Germinal center (tissue), 1 donor: ENCODE data around the gene PIGT.

Experiments used
- DNase-seq: peaks from one replicate; pipeline ENCODE4 v3.0.0; 2012; ENCODE audit warnings: mixed read lengths, low spot score

PIGT gene

DNA sequence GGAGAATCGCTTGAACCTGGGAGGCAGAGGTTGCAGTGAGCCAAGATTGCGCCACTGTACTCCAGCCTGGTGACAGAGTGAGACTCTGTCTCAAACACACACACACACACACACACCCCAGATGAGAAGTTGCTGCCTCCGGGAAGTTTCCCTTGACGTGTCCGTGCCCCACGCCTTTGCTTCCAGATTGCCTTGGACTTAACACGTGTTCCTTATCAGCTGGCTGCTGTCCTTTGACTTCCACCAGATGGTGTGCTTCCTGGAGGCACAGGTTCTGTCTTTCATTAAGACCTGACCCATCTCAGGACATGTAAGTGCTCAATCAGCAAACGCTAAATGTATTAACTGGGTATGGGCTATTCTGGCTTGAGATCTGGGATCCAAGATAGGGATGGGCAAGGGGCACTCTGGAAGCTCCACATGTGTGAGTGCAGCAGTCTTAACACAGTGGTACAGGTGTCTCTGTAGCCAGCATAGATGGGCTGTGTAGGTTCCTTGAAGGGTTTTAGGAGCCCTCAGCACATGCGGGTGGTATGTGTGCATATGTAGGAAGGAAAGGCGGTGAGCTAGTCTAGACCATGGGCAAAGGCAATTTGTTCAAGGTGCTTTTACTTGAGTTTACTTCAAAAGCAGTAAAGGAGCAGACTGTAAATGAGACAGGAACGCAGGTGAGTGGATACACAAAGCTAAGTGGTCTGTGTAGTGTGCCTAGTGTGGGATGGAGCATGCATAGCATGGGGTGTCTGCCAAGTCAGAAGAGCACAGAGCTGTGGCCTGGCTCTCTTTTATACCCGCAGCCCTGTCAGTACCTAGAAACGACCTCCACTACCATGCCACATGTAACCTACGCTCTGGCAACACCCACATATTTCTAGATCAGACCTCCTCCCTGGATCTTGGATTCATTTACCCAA lies 11.6 kb downstream of the PIGT start:
- no peak for DNase-seq

DNA sequence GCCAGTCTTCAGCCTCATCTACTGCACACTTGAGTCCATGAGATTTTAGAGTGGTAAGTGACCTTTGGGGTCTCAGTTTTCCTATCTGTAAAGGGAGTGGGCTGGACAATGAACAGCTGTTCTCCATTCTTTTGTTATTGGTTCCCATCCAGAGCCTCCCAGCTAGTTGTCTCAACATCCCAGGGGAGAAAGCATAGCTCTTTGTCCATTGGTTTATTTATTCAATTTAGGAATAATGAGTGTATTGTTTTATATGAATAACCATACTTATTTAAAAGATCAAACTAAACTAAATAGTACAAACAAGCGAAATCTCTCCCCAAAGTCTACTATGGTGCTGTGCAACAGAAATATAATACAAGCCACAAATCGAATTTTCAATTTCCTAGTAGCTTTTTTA lies 13.7 kb downstream of the PIGT start:
- no peak for DNase-seq

DNA sequence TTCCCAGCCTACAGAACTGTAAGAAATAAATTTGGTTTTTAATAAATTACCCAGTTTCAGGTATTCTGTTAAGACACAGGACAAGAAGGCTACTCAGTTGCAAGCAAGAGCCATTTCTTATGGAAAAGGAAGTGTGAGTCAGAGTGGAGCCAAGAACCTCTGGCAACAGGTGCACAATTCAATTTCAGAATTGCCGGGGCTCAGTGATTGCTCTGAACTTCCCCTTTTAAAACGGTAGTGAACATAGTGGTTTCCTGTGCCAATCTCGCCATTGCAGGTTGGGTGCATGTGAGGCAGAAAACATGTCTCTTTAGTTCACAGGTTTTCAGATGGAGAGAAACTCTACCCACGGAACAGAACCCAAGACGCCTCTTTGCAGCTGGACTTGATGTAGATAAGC lies 16.4 kb downstream of the PIGT start:
- DNase-seq = peak; percentile 67

DNA sequence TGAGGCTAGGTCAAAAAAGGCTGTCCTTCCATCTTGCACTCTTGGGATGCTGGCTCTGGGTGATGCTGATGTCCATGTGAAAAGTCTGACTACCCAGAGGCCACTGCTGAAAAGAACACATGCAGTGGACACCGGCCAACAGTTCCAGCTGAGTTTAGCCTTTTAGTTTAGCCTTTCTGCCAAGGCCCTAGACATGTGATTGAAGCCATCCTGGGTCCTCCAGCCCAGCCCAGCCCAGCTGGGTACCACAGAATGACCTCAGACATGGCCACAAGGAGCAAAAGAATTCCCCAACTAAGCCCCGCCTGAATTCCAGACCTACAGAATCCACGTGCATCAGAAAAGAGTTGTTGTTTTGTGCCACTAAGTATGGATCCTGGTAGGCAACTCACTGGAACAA lies 17.4 kb downstream of the PIGT start:
- DNase-seq = no peak

DNA sequence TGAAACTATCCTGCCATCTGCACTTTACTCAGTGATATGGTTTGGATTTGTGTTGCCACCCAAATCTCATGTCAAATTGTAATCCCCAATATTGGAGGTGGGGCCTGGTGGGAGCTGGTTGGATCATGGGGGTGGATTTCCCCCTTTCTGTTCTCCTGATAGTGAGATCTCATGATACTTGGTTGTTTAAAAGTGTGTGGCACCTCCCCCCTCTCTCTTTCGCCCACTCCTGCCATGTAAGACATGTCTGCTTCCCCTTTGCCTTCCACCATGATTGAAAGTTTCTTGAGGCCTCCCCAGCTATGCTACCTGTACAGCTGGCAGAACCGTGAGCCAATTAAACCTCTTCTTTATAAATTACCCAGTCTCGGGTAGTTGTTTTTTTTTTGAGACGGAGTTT lies 18.0 kb downstream of the PIGT start:
- DNase-seq = no peak

DNA sequence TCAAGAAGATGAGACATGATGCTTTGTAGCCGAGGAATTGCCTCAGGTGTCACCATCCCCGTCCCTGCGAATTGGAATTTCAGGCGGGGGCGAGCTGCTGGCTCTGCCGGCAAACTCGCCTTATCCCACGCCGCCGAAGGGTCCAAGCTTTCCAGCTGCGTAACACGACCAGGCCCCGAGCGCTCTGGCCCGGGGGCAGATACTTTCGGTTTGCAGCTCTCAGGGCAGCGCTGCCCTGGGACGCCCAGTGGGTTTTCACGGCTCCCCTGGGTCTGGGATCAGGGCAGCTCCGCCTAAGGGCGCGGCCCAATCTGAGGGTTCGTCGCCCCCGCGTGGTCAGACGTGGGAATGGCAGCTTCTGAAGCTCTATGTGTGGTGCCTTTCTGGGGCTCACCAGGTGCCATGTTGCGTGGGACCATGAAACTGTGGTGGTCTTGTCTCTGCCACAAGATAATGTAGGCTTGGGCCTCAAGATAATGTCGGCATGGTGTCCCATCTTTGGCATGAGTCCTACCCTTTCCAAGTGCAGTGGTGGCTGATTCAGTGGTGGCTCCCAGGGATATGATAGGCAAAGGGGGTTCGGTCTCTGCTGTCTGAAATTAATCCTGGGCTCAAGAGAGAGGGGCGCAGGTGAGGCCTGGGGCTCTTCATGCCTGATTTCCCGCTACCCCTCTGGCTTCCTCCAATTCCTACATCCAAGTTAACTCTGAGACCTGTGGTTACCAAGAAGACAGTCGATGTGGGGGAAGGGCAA lies 21.0 kb downstream of the PIGT start:
- DNase-seq = peak; percentile 88

DNA sequence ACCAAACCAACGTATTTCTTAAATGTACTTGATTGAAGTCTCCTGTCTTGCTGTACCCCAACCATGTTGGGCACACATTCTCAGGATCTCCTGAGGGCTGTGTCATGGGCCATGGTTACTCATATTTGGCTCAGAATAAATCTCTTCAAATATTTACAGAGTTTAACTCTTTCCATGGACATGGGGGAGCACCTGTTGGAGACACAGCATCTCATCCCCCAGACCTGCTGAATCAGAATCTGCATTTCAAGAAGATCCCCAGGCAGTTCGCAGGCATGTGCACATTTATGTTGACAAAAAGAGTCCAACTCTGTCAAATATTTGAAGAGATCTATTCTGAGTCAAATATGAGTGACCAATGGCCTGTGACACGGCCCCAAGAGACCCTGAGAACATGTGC lies 24.5 kb downstream of the PIGT start:
- DNase-seq = no peak

DNA sequence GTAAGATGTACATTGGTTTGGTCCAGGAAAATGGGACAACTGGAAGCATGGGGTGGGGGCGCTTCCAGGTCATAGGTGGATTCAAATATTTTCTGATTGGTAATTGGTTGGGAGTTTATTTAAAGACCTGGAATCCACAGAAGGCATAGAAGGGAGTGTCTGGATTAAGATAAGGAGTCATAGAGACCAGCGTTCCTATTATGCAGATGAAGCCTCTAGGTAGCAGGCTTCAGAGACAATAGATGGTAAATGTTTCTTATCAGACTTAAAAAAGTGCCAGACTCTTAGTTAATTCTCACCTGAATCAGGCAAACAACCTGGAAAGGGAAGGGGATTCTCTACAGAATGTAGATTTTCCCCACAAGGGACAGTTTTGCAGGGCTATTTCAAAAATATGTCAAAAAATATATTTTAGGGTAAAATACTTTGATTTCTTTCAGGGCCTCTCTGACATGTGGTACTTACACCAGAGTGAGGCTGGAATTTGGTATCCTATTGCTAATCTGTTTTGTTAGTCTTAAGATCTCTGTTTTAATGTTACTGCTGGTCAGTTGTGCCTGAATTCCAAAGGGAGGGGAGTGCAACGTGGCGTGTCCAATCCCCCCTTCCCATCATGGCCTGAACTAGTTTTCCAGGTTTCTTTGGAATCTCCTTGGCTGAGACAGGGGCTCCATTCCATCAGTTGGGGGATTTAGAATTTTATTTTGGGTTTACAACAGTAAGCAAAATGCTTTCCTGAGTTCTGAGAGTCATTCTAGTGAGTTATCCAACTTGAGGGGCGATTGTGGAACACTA lies 25.1 kb downstream of the PIGT start:
- DNase-seq = no peak

DNA sequence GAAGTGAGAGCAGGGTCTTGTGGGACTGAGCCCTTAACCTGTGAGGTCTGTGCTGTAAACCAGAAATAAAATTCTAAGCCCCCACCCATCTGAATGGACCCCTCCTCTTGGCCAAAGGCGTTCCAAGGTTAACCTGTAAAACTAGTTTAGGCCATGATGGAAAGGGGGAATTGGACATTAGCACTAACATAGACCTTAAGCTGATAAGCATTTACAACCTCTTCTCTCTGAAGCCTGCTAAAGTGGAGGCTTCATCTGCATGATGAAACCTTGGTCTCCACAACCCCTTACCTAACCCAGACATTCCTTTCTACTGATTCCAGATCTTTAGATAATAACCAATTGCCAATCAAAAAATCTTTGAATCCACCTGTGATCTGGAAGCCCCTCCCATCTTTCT lies 25.8 kb downstream of the PIGT start:
- no peak for DNase-seq

DNA sequence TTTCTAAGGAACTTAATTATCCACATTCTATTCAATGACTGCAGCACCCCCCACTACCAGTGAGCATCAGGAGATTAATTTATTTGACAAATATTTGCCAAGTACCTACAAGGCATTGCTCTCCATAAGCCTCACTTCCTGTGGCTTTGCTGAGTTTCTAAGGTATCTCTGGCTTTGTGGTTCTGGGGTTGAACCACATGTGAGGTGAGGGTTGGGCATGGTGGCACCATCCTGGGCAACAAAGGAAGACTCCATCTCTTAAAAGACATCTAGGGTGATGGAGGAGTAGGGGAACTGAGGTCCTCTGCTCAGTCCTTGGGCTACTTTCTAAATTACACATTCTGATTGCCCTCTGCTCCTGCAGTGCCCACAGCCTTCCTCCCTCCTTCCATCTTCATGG lies 28.1 kb downstream of the PIGT start:
- no peak for DNase-seq

DNA sequence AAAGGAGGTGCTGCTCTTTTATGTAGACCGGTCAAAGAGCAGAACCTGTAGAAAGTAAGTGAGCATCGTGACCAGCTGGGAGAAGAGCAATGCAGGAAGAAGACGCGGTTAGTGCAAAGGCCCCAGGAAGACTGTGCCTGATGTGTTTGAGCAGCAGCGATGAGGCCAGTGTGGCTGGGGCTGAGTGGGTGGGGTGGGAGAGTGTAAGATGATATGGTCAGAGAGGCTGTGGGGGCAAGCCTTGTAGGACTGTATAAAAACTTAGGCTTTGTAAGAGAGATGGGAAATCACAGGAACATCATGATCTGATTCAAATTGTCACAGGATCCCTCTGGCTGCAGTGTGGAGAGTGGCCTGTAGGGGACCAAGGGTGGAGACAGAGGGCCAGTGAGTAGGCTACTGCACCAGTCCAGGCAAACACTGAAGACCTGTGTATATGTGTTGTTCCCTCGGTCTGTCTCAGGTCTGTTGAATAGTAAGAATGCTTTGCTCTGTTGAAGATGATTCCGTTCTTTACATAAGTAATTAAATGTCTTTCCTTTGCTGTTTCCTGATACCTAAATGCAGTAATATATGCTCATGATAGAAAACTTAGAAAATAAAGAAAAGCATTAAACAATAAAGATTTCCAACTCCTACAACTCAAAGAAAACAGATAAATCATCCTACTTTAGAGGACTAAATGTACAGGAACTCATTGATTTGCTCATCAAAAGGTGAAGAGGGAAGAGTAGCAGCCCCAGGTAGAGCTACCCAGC lies 30.0 kb downstream of the PIGT start:
- DNase-seq = peak; percentile 56

DNA sequence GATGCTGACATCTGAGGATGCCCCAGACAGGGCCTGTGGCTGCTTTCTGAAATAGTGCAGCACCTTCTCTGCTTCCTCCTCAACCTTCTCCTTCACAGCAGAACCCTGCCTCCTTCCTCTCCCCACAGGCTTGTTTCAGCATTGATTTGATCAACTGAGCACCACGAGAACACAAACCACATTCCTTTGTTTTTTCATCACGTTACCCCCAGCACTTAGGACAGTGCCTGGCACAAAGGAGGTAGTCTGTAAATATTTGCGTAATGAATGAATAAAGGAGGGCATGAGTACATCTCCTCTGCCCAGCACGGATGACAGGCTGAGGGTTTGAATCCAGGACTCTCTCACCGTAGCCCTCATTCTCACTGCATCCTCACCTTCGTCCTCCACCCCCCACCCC lies 32.3 kb downstream of the PIGT start:
- DNase-seq = no peak

DNA sequence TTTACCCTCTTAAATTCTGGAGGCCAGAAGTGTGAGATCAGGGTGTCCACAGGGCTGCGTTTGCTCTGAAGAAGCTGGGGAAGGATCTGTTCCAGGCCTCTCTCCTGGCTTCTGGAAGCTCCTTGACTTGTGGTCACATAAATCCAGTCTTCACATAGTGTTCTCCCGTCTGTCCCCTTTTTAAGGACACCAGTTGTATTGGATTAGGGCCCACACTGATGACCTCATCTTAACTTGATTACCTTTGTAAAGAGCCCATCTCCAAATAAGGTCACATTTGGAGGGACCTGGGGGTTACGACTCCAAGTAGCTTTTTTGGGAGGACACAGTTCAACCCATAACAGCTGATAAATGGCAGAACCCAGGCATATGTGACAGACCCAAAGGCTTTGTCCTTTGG lies 33.6 kb downstream of the PIGT start:
- DNase-seq = no peak

DNA sequence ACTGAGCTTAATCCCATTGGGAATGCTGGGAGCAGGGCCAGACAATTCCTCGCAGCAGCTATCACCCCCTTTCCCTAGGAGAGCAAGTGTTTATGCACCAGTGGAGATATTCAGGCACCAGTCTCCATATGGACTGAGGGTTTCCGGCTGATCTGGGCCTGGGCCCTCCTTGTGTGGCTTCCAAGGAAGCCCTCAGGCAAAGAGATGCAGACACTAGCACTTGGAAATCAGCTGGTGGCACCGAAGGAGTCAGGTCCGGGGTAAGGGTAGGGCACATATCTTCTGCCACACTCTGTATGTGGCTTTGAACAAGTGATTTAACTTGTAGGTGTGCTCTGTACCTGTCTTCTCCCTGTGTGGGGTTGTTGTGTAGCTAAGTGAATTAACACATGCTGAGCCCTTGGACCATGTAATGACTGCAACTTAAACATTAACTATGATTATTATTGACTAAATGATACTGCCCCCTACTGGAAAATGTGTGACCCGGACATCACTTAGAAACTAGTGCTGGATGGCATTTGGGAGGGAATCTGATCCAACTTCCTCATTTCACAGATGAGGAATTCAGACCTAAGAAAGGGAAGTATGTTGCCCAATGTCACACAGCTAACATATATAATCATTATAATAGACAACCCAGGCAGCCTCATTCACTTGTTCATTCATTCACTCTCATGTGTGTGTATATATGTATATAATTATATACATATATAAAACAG lies 34.3 kb downstream of the PIGT start:
- DNase-seq = peak; percentile 64

DNA sequence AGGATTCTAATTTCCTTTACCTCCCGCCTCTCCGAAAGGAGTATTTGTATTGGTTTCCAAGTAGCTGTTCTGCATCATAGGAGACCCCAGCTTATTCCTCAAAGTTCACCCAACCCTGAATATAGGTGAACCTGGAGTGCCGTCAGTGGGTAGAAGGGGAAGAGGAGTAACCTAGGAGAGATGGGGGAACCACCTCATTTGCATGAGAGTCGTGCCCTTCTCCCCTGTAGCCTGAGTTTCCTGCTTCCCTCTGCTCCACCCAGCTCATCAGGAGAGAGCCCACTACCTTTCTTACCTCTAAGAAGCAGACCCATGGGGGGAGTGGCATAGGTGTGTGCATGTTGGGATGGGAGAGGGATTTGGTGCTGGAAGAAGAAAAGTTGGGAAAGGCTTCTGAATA lies 36.3 kb downstream of the PIGT start:
- DNase-seq = no peak

DNA sequence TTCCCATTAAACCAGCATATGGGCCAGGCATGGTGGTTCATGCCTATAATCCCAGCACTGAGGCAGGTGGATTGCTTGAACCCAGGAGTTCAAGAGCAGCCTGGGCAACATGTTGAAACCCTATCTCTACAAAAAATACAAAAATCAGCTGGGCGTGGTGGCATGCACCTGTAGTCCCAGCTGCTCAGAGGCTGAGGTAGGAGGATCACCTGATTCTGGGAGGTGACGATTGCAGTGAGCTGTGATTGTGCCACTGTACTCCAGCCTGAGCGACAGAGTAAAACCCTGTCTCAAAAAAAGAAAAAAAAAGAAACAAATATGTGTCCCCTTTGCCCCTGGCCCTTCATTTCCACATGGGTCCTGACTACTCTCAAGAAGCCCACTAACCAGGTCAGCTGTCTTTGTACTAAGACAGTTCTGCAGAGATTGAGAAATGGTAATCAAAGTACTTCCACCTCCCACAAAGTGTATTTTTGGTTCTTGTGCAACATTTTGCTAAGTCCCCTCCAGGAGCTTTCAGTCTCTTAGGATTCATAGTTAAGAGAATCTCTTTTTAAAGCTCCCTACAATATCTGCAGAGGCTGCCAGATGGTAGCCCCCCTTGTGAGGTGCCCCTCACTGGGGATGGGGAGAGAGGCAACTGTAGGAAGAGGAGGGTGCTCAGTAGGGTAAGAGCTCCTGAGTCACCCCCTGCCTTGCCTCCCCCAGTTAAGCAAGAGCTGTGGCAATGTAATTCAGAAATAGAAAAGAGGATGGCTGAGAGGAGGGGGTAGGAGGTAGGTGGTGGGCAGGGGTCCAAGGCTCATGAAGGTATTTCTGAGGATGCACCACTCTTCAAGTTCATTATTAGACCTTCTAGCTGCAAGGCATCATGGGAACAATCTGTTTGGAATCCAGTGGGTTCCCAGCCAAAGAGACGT lies 37.1 kb downstream of the PIGT start:
- DNase-seq = no peak

DNA sequence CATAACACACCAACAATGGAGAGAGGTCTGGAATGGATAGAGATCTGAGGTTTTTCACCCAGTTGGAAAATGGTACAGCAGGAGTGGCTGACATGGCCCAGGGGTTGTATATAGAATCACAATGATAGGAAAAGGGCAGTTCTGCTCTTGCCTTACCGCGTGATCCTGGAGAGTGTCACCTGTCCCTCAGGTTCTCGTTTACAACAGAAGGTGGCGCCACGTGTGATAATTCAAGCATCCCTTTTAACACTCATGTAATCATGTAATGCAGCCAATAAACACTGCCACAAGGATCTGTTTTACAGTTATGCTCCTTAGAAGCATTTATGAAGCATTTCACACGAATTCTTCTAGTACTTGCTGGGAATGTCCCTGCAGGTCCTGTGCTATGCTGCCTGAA lies 40.7 kb downstream of the PIGT start:
- peak; percentile 30 for DNase-seq

DNA sequence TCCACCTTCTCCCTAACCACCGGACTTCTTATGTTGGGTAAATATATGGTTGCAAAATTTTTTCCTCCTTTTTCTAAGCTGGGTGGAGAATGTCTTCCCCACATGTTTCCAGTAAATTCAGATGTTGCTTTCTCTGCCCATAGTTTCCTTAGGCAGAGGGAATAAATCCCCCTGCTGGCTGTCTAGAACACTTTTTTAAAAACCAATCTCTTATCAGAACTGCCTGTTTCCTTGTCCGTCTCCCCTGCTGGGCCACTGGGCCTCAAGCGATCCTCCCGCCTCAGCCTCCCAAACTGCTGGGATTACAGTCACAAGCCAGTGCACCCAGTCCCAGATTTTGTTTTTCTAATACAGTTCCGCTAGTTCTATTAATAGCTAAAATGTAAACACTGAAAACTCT lies 43.7 kb downstream of the PIGT start:
- DNase-seq = no peak

DNA sequence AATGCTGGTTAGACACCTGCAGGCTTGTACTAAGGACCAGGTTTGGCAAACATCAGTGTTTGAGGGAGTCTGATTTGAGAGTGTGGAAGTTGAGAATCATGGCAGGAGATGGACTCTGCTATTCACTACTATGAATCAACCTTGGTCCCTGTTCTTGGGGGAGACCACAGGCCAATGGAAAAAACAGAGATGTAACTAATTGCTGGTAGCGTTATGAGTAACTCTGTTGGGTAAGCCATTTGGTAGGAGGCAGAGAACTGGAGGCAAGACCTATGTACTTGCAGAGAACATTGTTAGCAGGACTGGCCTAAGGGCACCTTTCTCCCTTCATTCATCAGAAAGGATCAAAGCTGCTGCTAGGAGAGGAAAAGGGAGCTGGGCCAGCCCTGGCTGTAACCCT lies 45.3 kb downstream of the PIGT start:
- DNase-seq = no peak
